Pancreas (tissue), 10 donors: ENCODE results near the gene ARHGAP32. TPM values are rescaled to one million over a fixed set of nuclear protein-coding genes. Genes with fewer than 3 reads are reported as not detected.
A peak's percentile ranks its signal among the peaks of the same experiment; 100 is the strongest.

Experiments
- ATAC-seq, 4 donors: fragments of 200-7000 bp; cut with Tn5 transposase; one replicate each; pipeline versions ENCODE4 v1.8.0 to v1.9.1; 2020; ENCODE audit warnings: mild to moderate bottlenecking in 4 of 4, moderate library complexity in 4 of 4
- DNase-seq, 6 donors: peaks; one replicate each; pipeline ENCODE4 v3.0.0-alpha.2; 2020
- FAIRE-seq: peaks from 2 replicates; lab custom pipeline; 2012; peaks lifted over from hg19 to GRCh38; lab: Jason Lieb, UNC
- H3K27ac ChIP-seq, 4 donors: fragments of 200-600 bp; sonication (generic); 1 replicate in 3 of 4; 2 replicates in 1 of 4; pipeline versions ENCODE4 v1.5.0 to v1.8.0; 2020
- H3K27me3 ChIP-seq, 4 donors: fragments of 200-600 bp; one replicate each; pipeline ENCODE4 v1.8.0; 2021
- H3K36me3 ChIP-seq, 3 donors: fragments of 200-600 bp; sonication (generic) in 1 of 3; one replicate each; pipeline versions ENCODE4 v1.5.0 to v1.8.0; 2020 to 2021
- H3K4me1 ChIP-seq, 3 donors: fragments of 200-600 bp; one replicate each; pipeline ENCODE4 v1.8.0; 2021
- H3K4me3 ChIP-seq, 4 donors: fragments of 200-600 bp; sonication (generic) in 2 of 4; one replicate each; pipeline versions ENCODE4 v1.5.0 to v1.8.0; 2020 to 2021
- H3K9me3 ChIP-seq, 4 donors: fragments of 200-600 bp; one replicate each; pipeline ENCODE4 v1.8.0; 2021
- CTCF ChIP-seq, 4 donors: fragments of 200-600 bp; sonication (generic) in 3 of 4; IDR thresholded peaks; one replicate each; pipeline versions ENCODE4 v1.5.0 to v1.8.0; 2021; ENCODE audit warnings: antibody characterized with exemption in 4 of 4
- WGBS, 2 donors: extraction: QIAGEN DNeasy Blood & Tissue Kit; methylation state at CpG; one replicate each; pipeline ENCODE4 v1.1.7; 2013; 5-methylcytosine and 5-hydroxymethylcytosine counted together
- intact Hi-C, 3 donors: fragments of 100-400 bp; cut with DNase I; formaldehyde crosslinking; loops; one replicate each; pipeline versions ENCODE4 v1.11.1 to v1.14.2; 2022
- polyA plus RNA-seq, 2 donors: library from polyadenylated mRNA; stranded (reverse); fragments of 200-250 nt; gene quantifications; one replicate each; pipeline ENCODE4 v1.2.3, GENCODE V29; 2013
- total RNA-seq, 6 donors: library from RNA; stranded (reverse); fragmentation: NEBNext Ultra II Directional in 4 of 6; extraction: Animal tissue kit (Norgen Biotek cat#: 25700) in 4 of 6; gene quantifications; one replicate each; pipeline versions ENCODE4 v1.2.1 to v1.2.4, GENCODE V29; 2021 to 2023
- donor health status: healthy with polysubstance abuse.
- donor health status: DM: no; HTN: no; CAD: no; lungs with moderate emphysema.
- donor health status: DM: no; HTN: no; CAD: no.
- donor health status: control.
- donor health status: control.
- donor health status: Bipolar disorder and iron deficiency.
- donor health status: DM: yes; HTN: yes; CAD: no.
- donor health status: DM: no; HTN: no; CAD: no.
- donor health status: DM: no; HTN: no; CAD: no.
- donor health status: DM: yes; HTN: yes; CAD: no.

Gene ARHGAP32
- total and polyA plus RNA-seq, 8 donors = 5.0 to 36.6 (median 22.3) TPM

- WGBS, 2 donors = 34 to 45% methylated on average over 5 of the region's 5 CpGs
- no peaks in the 10 kb centered on the region for H3K9me3 ChIP-seq
- H3K36me3 ChIP-seq = no peaks in the 10 kb centered on the region
- H3K4me1 ChIP-seq = peaks cover 0 to 5% (median 0%) of the 10 kb centered on the region in 3 donors
- H3K4me3 ChIP-seq = no peak overlapping the region
- intact Hi-C loops = no loop called here
- TF ChIP-seq CTCF (IDR thresholded peaks at IDR 0.05) = no peak
- DNase-seq (no peak), FAIRE-seq (no peak), ATAC-seq (peak in 3 of 4 donors; percentile 60 to 66 (median 61))
- H3K27ac ChIP-seq = no peak overlapping the region
- H3K27me3 ChIP-seq = no peaks in the 10 kb centered on the region
Measured at GRCh38 chr11:129234978-129235377, 42.9 kb upstream of the ARHGAP32 start.

GRCh38 chr11:129230006-129230405, 37.9 kb upstream of the ARHGAP32 start:
- TF ChIP-seq CTCF (IDR thresholded peaks at IDR 0.05) = no peak
- intact Hi-C loops = no loop called here
- Histone ChIP-seq H3K9me3 (peaks cover 0 to 4% (median 0%) of the 10 kb centered on the region in 4 donors), H3K4me3 (no peak overlapping the region), H3K27me3 (no peaks in the 10 kb centered on the region), H3K36me3 (no peaks in the 10 kb centered on the region), H3K4me1 (no peaks in the 10 kb centered on the region), H3K27ac (no peak overlapping the region)
- DNase-seq = no peak
- ATAC-seq = peak; percentile 38 to 66 (median 54)
- 54 to 59% methylated on average over 6 of the region's 6 CpGs for WGBS, 2 donors
- no peak for FAIRE-seq

GRCh38 chr11:129226207-129226798, 34.2 kb upstream of the ARHGAP32 start:
- FAIRE-seq = no peak

GRCh38 chr11:129225190-129225589, 33.1 kb upstream of the ARHGAP32 start:
- FAIRE-seq = no peak
- no peaks in the 10 kb centered on the region for H3K36me3 ChIP-seq
- no peak for ATAC-seq
- H3K9me3 ChIP-seq = peaks cover 0 to 4% (median 0%) of the 10 kb centered on the region in 4 donors
- TF ChIP-seq CTCF (IDR thresholded peaks at IDR 0.05) = no peak
- H3K4me3 ChIP-seq = no peak overlapping the region
- intact Hi-C loops = no loop called here
- H3K27ac ChIP-seq = no peak overlapping the region
- WGBS, 2 donors = 97 to 100% methylated on average over 1 of the region's 1 CpG
- H3K4me1 ChIP-seq = peaks cover 13 to 26% (median 17%) of the 10 kb centered on the region in 3 donors
- H3K27me3 ChIP-seq = no peaks in the 10 kb centered on the region
- DNase-seq = no peak

More at GRCh38 chr11:129226207-129226798, 34.2 kb upstream of the ARHGAP32 start:
- Histone ChIP-seq H3K36me3 (no peaks in the 10 kb centered on the region), H3K4me1 (peaks cover 13 to 26% (median 17%) of the 10 kb centered on the region in 3 donors), H3K27me3 (no peaks in the 10 kb centered on the region), H3K27ac (no peak overlapping the region), H3K9me3 (peaks cover 0 to 4% (median 0%) of the 10 kb centered on the region in 4 donors), H3K4me3 (no peak overlapping the region)
- ATAC-seq (no peak), DNase-seq (no peak)
- TF ChIP-seq CTCF (IDR thresholded peaks at IDR 0.05) = no peak
- intact Hi-C loops = no loop called here
- WGBS, 2 donors = 91 to 93% methylated on average over 2 of the region's 2 CpGs

- Histone ChIP-seq H3K27me3 (no peaks in the 10 kb centered on the region), H3K4me3 (no peak overlapping the region), H3K27ac (no peak overlapping the region), H3K9me3 (peaks cover 0 to 4% (median 0%) of the 10 kb centered on the region in 4 donors), H3K4me1 (peaks cover 13 to 26% (median 17%) of the 10 kb centered on the region in 3 donors), H3K36me3 (no peaks in the 10 kb centered on the region)
- DNase-seq = no peak
- ATAC-seq = no peak
- intact Hi-C loops = no loop called here
- WGBS, 2 donors = 85 to 90% methylated on average over 3 of the region's 3 CpGs
- FAIRE-seq = no peak
- TF ChIP-seq CTCF (IDR thresholded peaks at IDR 0.05) = no peak
Measured at GRCh38 chr11:129224538-129224937, 32.4 kb upstream of the ARHGAP32 start.
